ENCODE measurements around the gene NFATC4.

Gene NFATC4

GRCh38 chr14:24422694-24423601 is 55.0 kb downstream of the NFATC4 start:
- DNase-seq, result no peak
- TF ChIP-seq GATA1 (IDR thresholded peaks at IDR 0.05; ENCODE audit: low read depth, low read length) (no peak), POLR2A (IDR thresholded peaks at IDR 0.05; ENCODE audit: low read length) (peak; percentile 5)

GRCh38 chr14:24425704-24426103 is 57.7 kb downstream of the NFATC4 start:
- TF ChIP-seq GATA1 (IDR thresholded peaks at IDR 0.05; ENCODE audit: low read depth, low read length) (no peak), POLR2A (IDR thresholded peaks at IDR 0.05; ENCODE audit: low read length) (no peak)
- peak; percentile 90 for DNase-seq

- DNase-seq, result no peak
- no peak for TF ChIP-seq GATA1 (IDR thresholded peaks at IDR 0.05; ENCODE audit: low read depth, low read length)
- no peak for TF ChIP-seq POLR2A (IDR thresholded peaks at IDR 0.05; ENCODE audit: low read length)
Observed at GRCh38 chr14:24426150-24426911, 58.3 kb downstream of the NFATC4 start.

GRCh38 chr14:24426912-24427536 is 59.0 kb downstream of the NFATC4 start:
- TF ChIP-seq GATA1 (IDR thresholded peaks at IDR 0.05; ENCODE audit: low read depth, low read length) (no peak), POLR2A (IDR thresholded peaks at IDR 0.05; ENCODE audit: low read length) (no peak)
- peak in 1 of 2 experiments; percentile 25 for DNase-seq

GRCh38 chr14:24427537-24428508 is 59.8 kb downstream of the NFATC4 start:
- DNase-seq, result no peak
- TF ChIP-seq POLR2A (IDR thresholded peaks at IDR 0.05; ENCODE audit: low read length), result no peak
- TF ChIP-seq GATA1 (IDR thresholded peaks at IDR 0.05; ENCODE audit: low read depth, low read length), result no peak

- TF ChIP-seq GATA1 (IDR thresholded peaks at IDR 0.05; ENCODE audit: low read depth, low read length) (no peak), POLR2A (IDR thresholded peaks at IDR 0.05; ENCODE audit: low read length) (no peak)
- DNase-seq, result no peak
Observed at GRCh38 chr14:24428628-24429394, 60.8 kb downstream of the NFATC4 start.

Data from erythroblast (primary cell).